IgD-negative memory B cell (primary cell): ENCODE results near the gene LRRC4C. TPM values are rescaled to one million over a fixed set of nuclear protein-coding genes. Genes with fewer than 3 reads are reported as not detected.
"Not testable (repeated sequence)": the region's sequence is repeated elsewhere in the genome, so short reads cannot be mapped to it uniquely, and the experiment has no call there.

Source experiments
- H3K27ac Mint-ChIP-seq, 3 donors: one replicate each; pipeline ENCODE4 v1.8.0; 2020 to 2022; ENCODE audit warnings: mild to moderate bottlenecking in 3 of 3, mixed read lengths in 3 of 3, moderate library complexity in 1 of 3
- H3K27me3 Mint-ChIP-seq: one replicate; pipeline ENCODE4 v1.8.0; 2021; ENCODE audit warnings: mixed read lengths
- H3K36me3 Mint-ChIP-seq: one replicate; pipeline ENCODE4 v1.8.0; 2020; ENCODE audit warnings: mild to moderate bottlenecking, mixed read lengths
- H3K4me1 Mint-ChIP-seq, 3 donors: one replicate each; pipeline ENCODE4 v1.8.0; 2020 to 2022; ENCODE audit warnings: mixed read lengths in 3 of 3, mild to moderate bottlenecking in 1 of 3
- H3K4me3 Mint-ChIP-seq, 4 donors: one replicate each; pipeline ENCODE4 v1.8.0; 2020 to 2022; ENCODE audit warnings: mild to moderate bottlenecking in 4 of 4, mixed read lengths in 4 of 4, moderate library complexity in 3 of 4
- H3K9me3 Mint-ChIP-seq, 3 donors: one replicate each; pipeline ENCODE4 v1.8.0; 2020 to 2021; ENCODE audit warnings: mixed read lengths in 3 of 3, mild to moderate bottlenecking in 1 of 3
- polyA plus RNA-seq: library from polyadenylated mRNA; unstranded; fragments of 300-500 nt; fragmentation: Illumina TruSeq; gene quantifications from one replicate; pipeline ENCODE4 v1.2.3, GENCODE V29; 2021

The LRRC4C gene
- polyA plus RNA-seq, 1 donor from 2014 or later, result not detected

- Mint-ChIP-seq H3K9me3 (peaks cover 0 to 7% (median 3%) of the 10 kb centered on the region in 3 donors), H3K4me1 (peaks cover 0 to 1% (median 0%) of the 10 kb centered on the region in 3 donors), H3K4me3 (no peak overlapping the region), H3K27ac (no peak overlapping the region), H3K27me3 (no peaks in the 10 kb centered on the region), H3K36me3 (peaks cover 1% of the 10 kb centered on the region)
These were observed 1256.7 kb downstream of the LRRC4C start for GRCh38 chr11:40202589-40203270.

DNA sequence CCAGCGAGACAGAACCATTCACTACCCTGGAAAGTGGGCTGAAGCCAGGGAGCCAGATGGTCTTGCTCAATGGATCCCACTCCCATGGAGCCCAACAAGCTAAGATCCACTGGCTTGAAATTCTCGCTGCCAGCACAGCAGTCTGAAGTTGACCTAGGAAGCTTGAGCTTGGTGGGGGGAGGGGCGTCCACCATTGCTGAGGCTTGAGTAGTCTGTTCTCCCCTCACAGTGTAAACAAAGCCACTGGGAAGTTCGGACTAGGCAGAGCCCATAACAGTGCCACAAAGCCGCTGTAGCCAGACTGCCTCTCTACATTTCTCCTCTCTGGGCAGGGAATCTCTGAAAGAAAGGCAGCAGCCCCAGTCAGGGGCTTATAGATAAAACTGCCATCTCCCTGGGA is 1266.9 kb downstream of the LRRC4C start:
- H3K9me3 Mint-ChIP-seq, H3K4me3 Mint-ChIP-seq, H3K4me1 Mint-ChIP-seq, H3K36me3 Mint-ChIP-seq, H3K27ac Mint-ChIP-seq, H3K27me3 Mint-ChIP-seq: not testable (repeated sequence)

- Mint-ChIP-seq H3K4me3 (no peak overlapping the region), H3K27ac (no peak overlapping the region), H3K9me3 (peaks cover 4 to 6% (median 6%) of the 10 kb centered on the region in 3 donors), H3K4me1 (no peaks in the 10 kb centered on the region), H3K27me3 (no peaks in the 10 kb centered on the region), H3K36me3 (no peaks in the 10 kb centered on the region)
These were observed 1269.2 kb downstream of the LRRC4C start for GRCh38 chr11:40190294-40190693.

- no peak overlapping the region for H3K4me3 Mint-ChIP-seq
- no peaks in the 10 kb centered on the region for H3K4me1 Mint-ChIP-seq
- H3K27me3 Mint-ChIP-seq, result no peaks in the 10 kb centered on the region
- H3K27ac Mint-ChIP-seq, result no peak overlapping the region
- no peaks in the 10 kb centered on the region for H3K36me3 Mint-ChIP-seq
- H3K9me3 Mint-ChIP-seq, result peaks cover 2 to 10% (median 6%) of the 10 kb centered on the region in 3 donors
These were observed 1270.6 kb downstream of the LRRC4C start for GRCh38 chr11:40188848-40189247.

GRCh38 chr11:40187295-40187694 is 1272.2 kb downstream of the LRRC4C start:
- Mint-ChIP-seq H3K4me3 (no peak overlapping the region), H3K27me3 (no peaks in the 10 kb centered on the region), H3K36me3 (no peaks in the 10 kb centered on the region), H3K9me3 (peaks cover 2 to 10% (median 6%) of the 10 kb centered on the region in 3 donors), H3K4me1 (no peaks in the 10 kb centered on the region), H3K27ac (peak overlapping the region in 1 of 3 donors; percentile 18)

DNA sequence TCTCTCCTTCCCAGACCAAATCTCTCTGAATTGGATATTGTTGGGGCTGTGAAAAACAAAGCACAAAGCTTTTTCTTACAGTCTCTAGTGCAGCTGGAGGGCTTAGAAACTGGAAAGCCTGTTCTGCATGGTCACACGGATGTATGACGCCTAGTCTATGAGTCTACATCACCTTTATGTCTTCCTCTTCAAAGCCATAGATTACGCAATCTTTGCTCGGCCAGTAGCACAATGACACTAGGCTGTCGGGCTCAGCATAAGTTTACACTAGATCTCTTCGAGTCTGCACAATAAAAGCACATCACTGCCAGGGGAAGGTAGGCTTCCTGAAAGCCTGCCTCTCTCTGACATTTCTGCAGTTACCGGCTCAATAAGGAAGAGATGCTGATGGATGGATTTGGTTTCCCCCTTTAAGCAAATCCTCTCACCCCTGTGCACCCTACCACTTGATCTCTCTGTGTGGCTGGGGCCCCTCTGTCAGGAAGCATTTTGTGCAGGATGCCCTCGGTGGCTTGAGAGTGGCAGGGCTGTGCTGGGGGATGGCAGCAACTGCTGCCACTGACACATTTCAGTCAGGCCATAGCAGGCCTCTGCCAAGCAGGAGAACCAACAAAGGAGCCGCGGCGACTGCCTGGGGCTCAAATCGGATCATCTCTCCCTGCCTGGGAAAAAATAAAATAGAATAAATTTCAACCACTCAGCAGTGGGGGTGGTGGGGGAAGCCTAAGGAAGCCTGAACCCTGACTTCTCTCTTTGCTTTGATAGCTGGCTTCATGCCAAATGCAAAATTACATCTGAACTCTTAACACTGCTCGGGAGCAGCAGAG is 1272.8 kb downstream of the LRRC4C start:
- Mint-ChIP-seq H3K9me3 (peaks cover 2 to 10% (median 6%) of the 10 kb centered on the region in 3 donors), H3K27me3 (no peaks in the 10 kb centered on the region), H3K4me3 (no peak overlapping the region), H3K4me1 (no peaks in the 10 kb centered on the region), H3K36me3 (no peaks in the 10 kb centered on the region), H3K27ac (no peak overlapping the region)

DNA sequence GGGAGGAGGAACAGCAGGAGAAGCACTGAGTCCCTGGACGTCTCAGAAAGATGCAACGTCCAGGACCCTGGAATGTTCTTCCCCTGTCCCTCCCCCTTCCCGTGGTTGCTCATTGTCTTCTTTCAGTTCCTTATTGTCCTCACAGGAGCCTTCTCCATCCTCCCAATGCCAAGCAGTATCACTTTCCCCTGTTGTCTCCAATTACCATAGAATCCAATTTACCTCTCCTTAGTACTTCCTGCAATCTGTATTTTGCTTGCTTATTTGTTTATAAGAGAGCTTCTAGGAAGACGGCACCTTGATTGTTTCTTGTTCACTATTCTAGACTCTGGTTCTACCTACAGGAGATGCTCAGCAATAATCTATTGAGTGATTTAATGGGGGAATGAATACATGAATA is 1273.7 kb downstream of the LRRC4C start:
- Mint-ChIP-seq H3K4me1 (no peaks in the 10 kb centered on the region), H3K4me3 (no peak overlapping the region), H3K27ac (no peak overlapping the region), H3K9me3 (peaks cover 2 to 10% (median 6%) of the 10 kb centered on the region in 3 donors), H3K27me3 (no peaks in the 10 kb centered on the region), H3K36me3 (no peaks in the 10 kb centered on the region)

DNA sequence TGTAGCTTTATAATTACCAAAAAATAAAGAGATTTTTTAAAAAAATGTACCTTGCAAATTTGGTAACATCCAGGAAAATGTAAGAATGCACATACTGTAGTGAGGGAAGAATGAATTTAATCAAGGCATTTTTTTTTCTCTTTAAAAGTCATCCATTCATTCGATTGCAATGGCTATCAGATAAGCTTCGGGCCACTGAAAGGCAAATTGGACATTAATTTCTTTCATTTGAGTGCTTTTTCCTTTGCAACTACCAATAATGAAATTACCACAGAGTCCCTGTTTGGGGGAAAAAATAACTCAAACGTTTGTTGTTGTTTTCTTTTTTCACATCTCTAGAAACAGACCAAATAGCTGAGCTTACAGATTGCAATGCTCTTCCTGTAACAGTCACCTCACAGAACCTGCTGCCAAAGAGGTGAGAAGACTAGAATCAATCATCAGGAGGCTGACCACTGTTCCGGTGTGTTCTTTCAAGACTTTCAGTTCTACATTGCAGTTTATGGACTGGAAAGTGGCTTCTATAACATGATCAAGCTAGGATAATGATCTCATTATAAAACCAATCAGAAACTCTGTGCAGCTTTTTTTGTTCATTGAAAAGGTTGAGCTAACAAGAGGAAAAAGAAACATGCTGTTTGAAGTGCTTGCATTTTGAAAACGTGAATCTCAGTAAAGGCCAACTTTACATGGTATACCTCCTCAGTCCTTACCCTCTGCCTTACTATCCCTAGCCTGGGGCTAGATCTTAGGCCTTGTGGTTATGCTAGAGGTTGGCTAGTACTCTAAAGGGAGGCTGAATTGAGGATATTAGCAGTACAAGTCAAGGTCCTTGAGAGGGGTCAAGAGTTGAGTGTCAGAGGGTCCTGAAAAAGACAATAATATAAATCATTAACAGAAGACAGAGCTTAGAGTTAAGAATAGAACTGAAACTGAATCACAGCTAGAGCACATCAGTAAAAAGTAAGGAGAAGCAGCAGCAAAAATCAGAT is 1276.1 kb downstream of the LRRC4C start:
- no peak overlapping the region for H3K27ac Mint-ChIP-seq
- H3K27me3 Mint-ChIP-seq, result no peaks in the 10 kb centered on the region
- H3K4me3 Mint-ChIP-seq, result no peak overlapping the region
- no peaks in the 10 kb centered on the region for H3K4me1 Mint-ChIP-seq
- peaks cover 3 to 17% (median 4%) of the 10 kb centered on the region in 3 donors for H3K9me3 Mint-ChIP-seq
- no peaks in the 10 kb centered on the region for H3K36me3 Mint-ChIP-seq

- H3K4me1 Mint-ChIP-seq, result no peaks in the 10 kb centered on the region
- no peak overlapping the region for H3K27ac Mint-ChIP-seq
- H3K4me3 Mint-ChIP-seq, result no peak overlapping the region
These were observed 1279.9 kb downstream of the LRRC4C start for GRCh38 chr11:40179541-40179940.

GRCh38 chr11:40178470-40178869 is 1281.0 kb downstream of the LRRC4C start:
- H3K27me3 Mint-ChIP-seq, result no peaks in the 10 kb centered on the region
- H3K4me3 Mint-ChIP-seq, result no peak overlapping the region
- H3K9me3 Mint-ChIP-seq, result peaks cover 2 to 7% (median 3%) of the 10 kb centered on the region in 3 donors
- no peaks in the 10 kb centered on the region for H3K36me3 Mint-ChIP-seq
- H3K4me1 Mint-ChIP-seq, result no peaks in the 10 kb centered on the region
- H3K27ac Mint-ChIP-seq, result no peak overlapping the region

More at GRCh38 chr11:40179541-40179940, 1279.9 kb downstream of the LRRC4C start:
- Mint-ChIP-seq H3K36me3 (no peaks in the 10 kb centered on the region), H3K9me3 (peaks cover 2 to 11% (median 3%) of the 10 kb centered on the region in 3 donors), H3K27me3 (no peaks in the 10 kb centered on the region)

- peaks cover 3 to 7% (median 3%) of the 10 kb centered on the region in 3 donors for H3K9me3 Mint-ChIP-seq
- no peak overlapping the region for H3K4me3 Mint-ChIP-seq
- H3K27ac Mint-ChIP-seq, result no peak overlapping the region
- no peaks in the 10 kb centered on the region for H3K27me3 Mint-ChIP-seq
- no peaks in the 10 kb centered on the region for H3K36me3 Mint-ChIP-seq
- no peaks in the 10 kb centered on the region for H3K4me1 Mint-ChIP-seq
These were observed 1283.5 kb downstream of the LRRC4C start for GRCh38 chr11:40175980-40176379.

- no peak overlapping the region for H3K27ac Mint-ChIP-seq
- H3K4me3 Mint-ChIP-seq, result no peak overlapping the region
- H3K9me3 Mint-ChIP-seq, result peaks cover 0 to 12% (median 5%) of the 10 kb centered on the region in 3 donors
- H3K27me3 Mint-ChIP-seq, result no peaks in the 10 kb centered on the region
- H3K36me3 Mint-ChIP-seq, result no peaks in the 10 kb centered on the region
- no peaks in the 10 kb centered on the region for H3K4me1 Mint-ChIP-seq
These were observed 1289.4 kb downstream of the LRRC4C start for GRCh38 chr11:40170078-40170477.

GRCh38 chr11:40168414-40168813 is 1291.0 kb downstream of the LRRC4C start:
- no peaks in the 10 kb centered on the region for H3K36me3 Mint-ChIP-seq
- no peaks in the 10 kb centered on the region for H3K27me3 Mint-ChIP-seq
- H3K4me3 Mint-ChIP-seq, result no peak overlapping the region
- no peaks in the 10 kb centered on the region for H3K4me1 Mint-ChIP-seq
- peaks cover 0 to 14% (median 5%) of the 10 kb centered on the region in 3 donors for H3K9me3 Mint-ChIP-seq
- H3K27ac Mint-ChIP-seq, result no peak overlapping the region

DNA sequence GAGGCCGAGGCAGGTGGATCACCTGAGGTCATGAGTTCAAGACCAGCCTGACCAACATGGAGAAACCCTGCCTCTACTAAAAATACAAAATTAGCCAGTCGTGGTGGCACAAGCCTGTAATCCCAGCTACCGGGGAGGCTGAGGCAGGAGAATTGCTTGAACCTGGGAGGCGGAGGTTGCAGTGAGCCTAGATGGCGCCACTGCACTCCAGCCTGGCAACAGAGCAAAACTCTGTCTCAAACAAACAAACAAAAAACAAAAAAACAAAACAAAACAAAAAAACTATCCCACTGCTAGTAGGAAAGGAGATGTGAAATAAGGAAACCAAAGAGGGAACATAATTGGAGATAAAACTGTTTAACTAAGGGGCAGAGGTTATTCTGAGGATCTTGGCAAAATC is 1291.6 kb downstream of the LRRC4C start:
- H3K27ac Mint-ChIP-seq, H3K27me3 Mint-ChIP-seq, H3K4me1 Mint-ChIP-seq, H3K4me3 Mint-ChIP-seq, H3K36me3 Mint-ChIP-seq: not testable (repeated sequence)
- H3K9me3 Mint-ChIP-seq, result peaks cover 0 to 14% (median 5%) of the 10 kb centered on the region in 3 donors

DNA sequence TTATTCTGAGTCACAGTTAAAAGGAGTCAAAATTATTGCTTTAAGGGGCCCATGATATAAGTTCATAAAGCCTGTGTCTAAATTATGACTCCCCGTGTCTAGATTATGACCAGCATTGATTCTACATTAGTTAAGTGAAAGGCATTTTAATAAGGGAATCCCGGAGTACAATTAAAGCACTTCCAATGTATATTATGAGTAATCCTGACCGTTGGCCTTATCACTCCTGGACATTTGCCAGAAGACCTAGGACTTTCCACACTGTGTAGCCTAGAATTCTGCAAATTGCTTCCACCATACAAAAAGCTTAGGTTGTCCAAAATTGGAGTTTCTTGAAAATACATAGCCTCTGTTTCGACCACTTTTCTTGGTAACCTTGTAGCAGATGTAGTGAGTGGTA is 1292.6 kb downstream of the LRRC4C start:
- H3K27me3 Mint-ChIP-seq, result no peaks in the 10 kb centered on the region
- H3K4me1 Mint-ChIP-seq, result no peaks in the 10 kb centered on the region
- H3K4me3 Mint-ChIP-seq, result no peak overlapping the region
- H3K9me3 Mint-ChIP-seq, result peaks cover 0 to 14% (median 4%) of the 10 kb centered on the region in 3 donors
- H3K27ac Mint-ChIP-seq, result no peak overlapping the region
- H3K36me3 Mint-ChIP-seq, result no peaks in the 10 kb centered on the region
